ENCODE data around the gene VPS45.

DNA sequence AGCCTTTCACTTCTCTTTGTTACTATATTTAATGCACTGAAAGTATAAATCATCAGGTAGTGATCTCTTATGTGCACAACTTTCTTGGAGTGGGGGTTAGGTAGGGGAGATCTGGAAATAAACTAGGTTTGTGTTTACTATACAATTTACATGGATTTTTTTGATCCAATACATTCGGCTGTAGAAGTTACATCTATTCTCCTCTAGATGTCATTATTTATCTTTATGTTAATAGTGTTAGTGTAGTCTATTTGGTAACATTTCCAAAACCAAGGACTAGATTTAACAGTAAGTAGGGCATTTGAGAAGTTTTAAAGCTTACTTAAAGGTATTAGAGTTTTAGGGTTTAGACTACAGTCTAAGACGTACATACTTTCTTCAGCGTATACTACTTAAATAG, 5.4 kb downstream of the VPS45 start:
- no peak for TF ChIP-seq CTCF (IDR thresholded peaks at IDR 0.05)
- TF ChIP-seq POLR2A (IDR thresholded peaks at IDR 0.05): no peak

Data from lower leg skin (tissue), 3 donors.